ENCODE measurements around the gene UNC119B.
"Not testable (repeated sequence)": the region's sequence is repeated elsewhere in the genome, so short reads cannot be mapped to it uniquely, and the experiment has no call there.

UNC119B gene

DNA sequence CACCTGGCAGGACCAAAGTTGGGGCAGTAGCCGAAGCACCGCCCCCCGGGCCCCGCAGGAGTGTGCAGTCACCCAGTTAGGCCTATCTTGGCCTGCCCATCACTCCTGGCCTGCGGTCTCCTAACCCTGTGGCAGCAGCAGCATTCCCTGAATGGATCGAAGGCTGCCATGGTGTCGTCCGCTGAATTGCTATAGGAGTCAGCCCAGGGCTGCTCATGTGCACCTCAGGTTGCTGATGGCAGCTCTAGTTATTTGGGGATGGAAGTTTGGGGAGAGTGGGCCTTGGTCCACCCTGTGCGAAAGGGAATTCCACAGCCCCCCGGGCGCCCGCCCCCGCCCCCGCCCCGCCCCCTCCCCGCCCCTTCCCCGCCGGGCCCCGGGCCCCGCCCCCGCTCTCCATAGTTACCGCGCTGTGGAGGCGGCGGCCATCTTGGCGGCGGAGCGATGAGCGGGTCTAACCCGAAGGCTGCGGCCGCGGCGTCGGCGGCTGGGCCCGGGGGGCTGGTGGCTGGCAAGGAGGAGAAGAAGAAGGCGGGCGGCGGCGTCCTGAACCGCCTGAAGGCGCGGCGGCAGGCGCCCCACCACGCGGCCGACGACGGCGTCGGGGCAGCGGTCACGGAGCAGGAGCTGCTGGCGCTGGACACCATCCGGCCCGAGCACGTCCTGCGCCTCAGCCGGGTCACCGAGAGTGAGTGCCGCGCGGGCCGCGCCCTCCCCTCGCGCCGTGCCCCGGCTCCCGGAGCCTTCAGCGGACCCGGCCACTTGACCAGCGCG lies at the start of gene UNC119B:
Gene UNC119B (plus strand): TSS at position 428 of the 774 bp plus-strand sequence. CDS start 17 bp downstream, at position 445.
- DNase-seq (ENCODE audit: extremely low read depth in 1 of 2, low read depth in 1 of 2) = peak in 1 of 2 donors; percentile 53

DNA sequence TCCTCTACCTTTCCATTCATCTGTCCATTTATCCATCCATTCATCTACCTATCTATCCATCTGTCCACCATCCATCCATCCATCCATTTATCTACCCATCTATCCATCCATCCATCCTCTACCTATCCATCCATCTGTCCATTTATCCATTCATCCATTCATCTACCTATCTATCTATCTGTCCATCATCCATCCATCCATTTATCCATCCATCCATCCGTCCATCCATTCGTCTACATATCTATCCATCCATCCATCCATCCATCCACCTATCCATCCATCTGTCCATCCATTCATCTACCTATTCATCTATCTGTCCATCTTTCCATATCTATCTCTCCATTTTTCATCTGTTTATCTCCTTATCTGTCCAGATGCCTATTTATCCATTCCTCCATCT lies 48.8 kb upstream of the UNC119B start:
- DNase-seq (ENCODE audit: extremely low read depth in 1 of 2, low read depth in 1 of 2) = no peak

DNA sequence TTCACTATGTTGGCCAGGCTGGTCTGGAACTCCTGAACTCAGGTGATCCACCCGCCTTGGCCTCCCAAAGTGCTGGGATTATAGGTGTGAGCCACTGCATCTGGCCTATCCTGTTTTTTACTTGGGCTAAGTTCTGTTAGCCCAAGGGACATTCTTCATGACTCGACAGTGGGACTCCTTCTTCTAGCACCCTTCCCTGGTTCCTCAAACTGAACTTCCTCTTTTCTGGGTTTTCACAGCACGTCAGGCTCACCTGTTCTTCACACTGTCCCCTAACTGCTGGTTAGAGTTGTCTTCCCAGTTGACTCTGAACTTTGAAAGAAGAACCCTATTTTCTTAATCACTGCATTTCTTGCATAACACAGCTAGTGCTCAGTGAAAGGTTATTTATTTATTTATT lies 47.4 kb upstream of the UNC119B start:
- DNase-seq (ENCODE audit: extremely low read depth in 1 of 2, low read depth in 1 of 2) = no peak

DNA sequence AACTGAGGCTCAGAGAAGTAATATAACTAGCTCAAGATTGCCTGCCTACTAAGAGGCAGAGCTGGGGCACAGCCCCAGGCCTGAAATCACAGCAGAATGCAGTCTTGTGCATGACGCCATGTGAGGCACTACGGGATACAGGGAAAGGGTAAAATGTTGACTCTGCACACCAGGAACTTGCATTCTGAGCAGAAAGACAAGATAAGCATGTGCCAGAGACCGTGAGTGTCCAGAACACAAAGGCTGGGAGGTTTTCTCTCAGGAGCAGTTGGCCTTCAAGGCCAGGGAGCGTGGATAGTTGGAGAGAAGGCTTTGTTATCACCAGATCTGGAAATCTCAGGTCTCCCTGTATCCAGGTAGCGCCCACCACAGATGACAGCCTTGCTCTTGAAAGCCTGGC lies 46.5 kb upstream of the UNC119B start:
- no peak for DNase-seq (ENCODE audit: extremely low read depth in 1 of 2, low read depth in 1 of 2)

DNA sequence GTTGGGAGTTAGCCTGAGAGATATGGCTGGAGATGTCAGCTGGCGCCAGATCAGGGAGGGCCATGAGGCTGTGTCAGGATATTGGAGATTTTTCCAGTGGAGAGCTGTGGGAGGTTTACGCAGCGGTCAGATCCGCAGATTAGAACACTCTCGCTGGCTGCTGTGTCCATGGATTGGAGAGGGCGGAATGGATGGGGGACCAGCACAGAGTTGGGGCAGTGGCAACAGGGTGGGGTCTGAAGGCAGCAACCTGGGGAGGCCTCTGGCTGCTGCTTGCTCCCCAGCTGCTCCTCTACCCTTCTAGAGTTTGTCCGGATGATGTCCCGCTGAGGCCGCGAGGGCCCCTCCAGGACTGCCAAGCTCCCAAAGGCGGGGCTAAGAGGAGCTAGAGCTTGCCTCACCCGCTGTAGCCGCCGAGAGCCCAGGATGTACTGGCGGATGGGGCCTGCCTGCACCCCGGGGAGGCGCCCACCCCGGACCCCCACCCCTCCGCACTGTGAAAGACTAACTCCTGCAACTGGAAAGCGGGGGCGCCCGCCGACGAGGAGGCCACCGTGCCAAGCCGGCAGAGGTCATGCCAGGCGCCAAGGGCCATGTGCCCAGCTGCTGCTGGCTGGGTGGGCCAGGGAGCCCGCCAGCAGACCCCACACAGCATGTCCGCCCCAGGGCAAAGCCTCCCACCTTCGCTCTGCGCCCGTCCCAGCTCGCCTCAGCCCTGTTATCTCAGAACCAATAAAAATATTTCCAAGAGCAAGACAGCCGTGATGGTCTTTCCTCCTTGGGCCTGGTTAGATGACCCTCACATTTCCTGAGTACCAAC lies 43.5 kb upstream of the UNC119B start:
- DNase-seq (ENCODE audit: extremely low read depth in 1 of 2, low read depth in 1 of 2) = no peak

DNA sequence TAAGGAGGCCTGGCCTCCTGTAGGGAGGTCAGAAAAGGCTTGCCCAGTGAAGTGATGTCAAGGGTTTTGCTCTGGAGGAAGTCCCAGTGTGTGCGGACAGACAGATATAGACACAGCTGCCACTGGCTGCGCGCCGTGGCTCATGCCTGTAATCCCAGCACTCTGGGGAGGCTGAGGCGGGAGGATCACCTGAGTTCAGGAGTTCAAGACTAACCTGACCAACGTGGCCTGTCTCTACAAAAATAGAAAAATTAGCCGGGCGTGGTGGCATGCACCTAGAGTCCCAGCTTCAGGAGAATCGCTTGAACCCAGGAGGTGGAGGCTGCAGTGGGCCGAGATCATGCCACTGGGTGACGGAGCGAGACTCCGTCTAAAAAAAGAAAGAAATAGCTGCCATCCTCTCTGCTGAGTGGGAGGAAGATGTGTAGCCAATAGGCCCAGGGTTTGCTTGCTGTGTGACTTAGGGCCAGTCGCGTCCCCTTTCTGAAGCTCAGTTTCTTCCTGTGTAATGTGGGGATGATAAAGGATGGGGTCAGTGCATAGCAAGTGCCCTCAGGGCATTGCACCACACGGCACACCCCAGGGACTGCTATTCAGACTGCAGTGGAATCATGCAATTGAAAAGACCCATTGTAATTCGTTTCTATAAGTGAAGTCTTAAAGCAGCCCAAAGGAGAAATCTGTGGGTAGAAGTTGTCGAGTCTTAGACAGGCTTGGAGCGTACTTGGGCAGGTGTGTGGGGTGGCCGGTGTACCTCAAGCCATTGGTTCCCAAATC lies 42.0 kb upstream of the UNC119B start:
- DNase-seq (ENCODE audit: extremely low read depth in 1 of 2, low read depth in 1 of 2) = no peak

DNA sequence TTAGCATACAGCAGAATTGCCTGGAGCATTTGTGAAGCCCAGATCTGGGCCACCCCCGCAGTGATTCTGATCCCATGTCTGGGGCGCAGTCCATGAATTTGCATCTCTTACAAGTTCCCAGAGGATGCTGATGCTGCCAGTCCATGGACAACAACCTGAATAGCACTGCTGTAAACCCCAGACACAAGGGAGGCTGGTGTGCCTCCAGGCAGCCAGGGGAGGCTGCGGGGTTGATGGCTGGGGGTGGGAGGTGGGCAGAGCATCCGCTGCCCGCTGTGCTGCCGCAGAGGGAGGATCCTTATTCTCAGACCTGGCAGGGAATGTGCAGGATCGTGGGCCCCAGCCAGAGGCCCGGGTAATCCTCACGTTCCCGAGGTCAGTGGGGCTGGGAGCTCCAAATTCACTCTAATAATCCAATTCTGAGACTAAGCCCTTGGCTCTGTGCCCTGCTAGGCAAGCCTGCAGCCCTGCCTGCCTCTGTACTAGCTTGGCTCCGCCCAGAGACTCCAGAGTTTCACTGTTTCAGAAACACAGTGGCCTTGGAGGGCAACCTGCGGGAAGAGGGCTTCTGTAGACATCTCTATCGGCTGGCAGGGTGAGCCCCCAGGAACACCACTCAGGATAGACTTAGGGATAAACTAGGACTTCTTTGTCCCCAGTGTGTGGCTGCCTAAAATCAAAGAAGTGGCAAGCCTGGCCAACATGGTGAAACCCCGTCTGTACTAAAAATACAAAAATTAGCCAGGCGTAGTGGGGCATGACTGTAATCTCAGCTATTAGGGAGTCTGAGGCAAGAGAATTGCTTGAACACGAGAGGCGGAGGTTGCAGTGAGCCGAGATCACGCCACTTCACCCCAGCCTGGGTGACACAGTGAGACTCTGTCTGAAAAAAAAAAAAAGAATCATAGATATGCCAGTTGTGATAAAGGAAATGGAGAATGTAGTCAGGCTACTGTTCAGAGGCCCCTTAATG lies 41.1 kb upstream of the UNC119B start:
- DNase-seq (ENCODE audit: extremely low read depth in 1 of 2, low read depth in 1 of 2) = no peak

DNA sequence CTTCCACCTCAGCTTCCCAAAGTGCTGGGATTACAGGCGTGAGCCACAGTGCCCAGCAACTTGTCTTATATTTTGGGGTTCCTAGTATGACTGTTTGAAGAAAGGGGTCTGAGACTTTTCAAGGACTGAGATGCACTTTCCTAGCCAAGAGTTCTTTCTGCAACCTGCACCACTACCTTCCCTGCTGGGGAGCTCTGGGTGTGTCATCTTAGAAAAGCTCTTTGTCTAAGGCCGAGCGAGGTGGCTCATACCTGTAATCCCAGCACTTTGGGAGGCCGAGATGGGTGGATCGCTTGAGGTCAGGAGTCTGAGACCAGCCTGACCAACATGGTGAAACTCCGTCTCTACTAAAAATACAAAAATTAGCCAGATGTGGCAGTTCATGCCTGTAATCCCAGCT lies 40.0 kb upstream of the UNC119B start:
- not testable (repeated sequence) for DNase-seq (ENCODE audit: extremely low read depth in 1 of 2, low read depth in 1 of 2)

DNA sequence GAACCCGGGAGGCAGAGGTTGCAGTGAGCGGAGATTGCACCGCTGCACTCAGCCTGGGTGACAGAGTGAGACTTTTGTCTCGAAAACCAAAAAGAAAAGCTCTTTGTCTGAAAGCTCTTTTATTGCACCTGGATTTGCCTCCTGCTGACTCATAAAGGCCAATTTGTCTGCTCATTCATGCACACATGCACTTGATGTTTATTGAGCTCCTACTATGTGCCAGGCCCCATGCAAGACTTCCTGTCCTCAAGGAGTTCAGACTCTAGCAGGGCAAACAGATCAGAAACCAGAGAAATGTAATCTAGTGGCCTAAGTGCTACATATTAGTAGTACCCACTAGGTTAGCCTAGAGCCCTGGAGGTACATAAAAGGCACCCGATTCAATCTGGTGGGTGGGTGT lies 39.6 kb upstream of the UNC119B start:
- no peak for DNase-seq (ENCODE audit: extremely low read depth in 1 of 2, low read depth in 1 of 2)

DNA sequence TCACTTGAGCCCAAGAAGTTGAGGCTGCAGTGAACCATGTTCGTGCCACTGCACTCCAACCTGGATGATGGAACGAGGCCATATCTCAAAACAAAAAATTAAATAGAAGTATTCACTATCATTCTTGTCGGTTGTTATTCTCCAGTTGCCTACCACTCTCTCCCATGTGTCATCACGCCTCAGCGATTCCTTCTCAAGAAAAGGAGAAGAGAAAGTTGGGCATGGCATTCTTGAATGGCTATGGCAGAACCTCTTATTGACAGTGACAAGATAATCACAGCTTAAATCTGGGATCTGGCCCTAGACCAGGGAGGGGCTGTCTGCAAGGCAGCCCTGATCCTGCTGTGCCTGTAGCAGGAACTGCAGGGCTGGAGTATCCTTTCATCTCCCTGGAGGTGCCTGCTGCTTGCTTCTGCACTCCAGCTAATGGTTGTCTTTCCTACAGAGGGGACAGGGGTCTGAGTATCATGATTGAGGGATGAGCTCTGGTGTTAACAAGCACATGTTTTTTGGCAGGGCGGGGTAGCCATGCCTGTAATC lies 36.1 kb upstream of the UNC119B start:
- no peak for DNase-seq (ENCODE audit: extremely low read depth in 1 of 2, low read depth in 1 of 2)

DNA sequence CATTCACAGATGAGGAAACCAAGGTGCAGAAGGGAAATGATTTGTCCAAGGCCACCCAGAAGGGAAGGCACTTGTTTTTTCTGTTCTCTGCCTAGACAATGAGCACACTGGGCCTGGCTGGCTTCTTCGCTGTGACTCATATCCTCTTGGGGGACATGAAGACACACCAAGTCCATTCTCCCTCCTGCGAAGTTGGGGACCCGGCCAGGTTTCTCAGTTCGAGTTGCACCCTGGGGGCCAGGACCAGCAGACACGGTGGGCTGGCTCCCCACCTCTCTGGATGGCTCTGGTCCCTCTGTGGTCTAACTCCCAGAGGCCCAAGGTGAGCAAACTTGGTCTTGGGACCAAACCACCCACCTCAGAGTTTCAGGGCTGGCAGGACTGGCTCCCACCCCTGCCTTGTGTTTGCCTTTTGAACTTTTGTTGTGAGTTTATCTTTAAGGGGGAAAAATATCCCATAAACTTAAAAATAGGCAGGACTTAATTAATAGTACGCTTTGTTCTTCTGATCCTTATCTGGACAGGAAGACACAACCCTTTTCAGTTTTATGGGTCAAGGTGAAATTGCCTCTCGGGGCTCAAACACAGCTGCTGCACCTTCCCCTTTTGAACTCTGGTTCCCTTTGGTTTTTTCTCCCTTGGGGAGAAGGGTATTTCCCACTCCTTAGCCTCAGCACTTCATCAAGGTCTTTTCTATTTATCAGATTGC lies 32.3 kb upstream of the UNC119B start:
- peak in 1 of 2 donors; percentile 15 for DNase-seq (ENCODE audit: extremely low read depth in 1 of 2, low read depth in 1 of 2)

DNA sequence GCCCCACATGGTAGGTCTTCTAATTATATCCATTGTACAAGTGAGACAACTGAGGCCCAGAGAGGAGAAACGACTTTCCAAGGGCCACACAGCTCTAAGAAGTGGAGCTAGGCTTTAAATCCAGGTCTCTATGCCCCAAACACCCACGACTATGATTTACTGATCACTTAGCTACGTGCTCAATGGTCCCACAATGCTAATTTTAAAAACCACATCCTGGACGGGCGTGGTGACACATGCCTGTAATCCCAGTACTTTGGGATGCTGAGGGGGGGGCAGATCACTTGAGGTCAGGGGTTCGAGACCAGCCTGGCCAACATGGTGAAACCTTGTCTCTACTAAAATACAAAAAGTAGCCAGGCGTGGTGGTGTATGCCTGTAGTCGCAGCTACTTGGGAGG lies 31.7 kb upstream of the UNC119B start:
- peak in 1 of 2 donors; percentile 7 for DNase-seq (ENCODE audit: extremely low read depth in 1 of 2, low read depth in 1 of 2)

DNA sequence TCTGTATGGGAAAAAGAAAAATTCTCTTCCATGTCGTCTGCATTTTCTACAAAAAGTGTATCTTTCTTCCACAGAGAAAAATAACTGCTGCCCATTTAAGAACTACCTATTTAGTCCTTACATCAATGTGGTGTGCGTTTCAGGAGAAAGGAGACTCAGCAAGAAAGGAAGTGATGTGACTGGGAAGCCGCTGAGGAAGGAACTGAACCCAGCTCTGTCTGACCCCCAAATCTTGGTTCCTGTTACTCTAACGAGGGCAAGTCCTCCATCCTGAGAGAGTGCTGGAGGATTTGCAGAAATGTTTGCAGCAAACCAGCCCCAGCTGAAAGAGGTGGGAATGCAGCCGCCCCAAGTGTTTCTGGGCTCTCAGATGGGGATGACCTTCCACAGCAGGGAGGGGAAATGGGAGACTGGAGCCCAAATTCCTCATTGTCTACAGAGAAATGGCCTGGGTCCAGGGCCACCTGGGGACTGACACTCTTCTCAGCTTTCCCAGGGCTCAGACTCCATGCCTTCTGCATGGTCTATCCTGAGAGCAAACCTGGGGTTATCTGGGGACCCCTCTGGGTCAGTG lies 30.0 kb upstream of the UNC119B start:
- DNase-seq (ENCODE audit: extremely low read depth in 1 of 2, low read depth in 1 of 2) = no peak

DNA sequence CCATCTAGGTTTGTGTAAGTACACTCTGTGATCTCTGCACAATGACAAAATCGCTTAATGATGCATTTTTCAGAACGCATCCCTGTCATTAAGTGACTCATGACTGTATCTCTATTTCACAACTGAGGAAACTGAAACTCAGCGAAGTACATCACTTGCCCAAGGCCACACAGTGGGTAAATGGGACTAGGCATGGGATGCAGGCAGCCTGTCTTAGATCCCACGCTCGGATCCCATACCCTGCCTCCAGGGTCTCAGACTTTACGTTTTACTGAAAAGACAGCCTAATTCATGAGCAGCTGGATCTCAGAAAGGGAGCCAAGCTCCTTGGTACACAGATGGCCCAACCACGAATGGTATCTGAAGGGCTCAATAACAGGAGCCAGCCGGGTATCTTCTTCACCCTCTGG lies 25.7 kb upstream of the UNC119B start:
- DNase-seq (ENCODE audit: extremely low read depth in 1 of 2, low read depth in 1 of 2) = no peak

DNA sequence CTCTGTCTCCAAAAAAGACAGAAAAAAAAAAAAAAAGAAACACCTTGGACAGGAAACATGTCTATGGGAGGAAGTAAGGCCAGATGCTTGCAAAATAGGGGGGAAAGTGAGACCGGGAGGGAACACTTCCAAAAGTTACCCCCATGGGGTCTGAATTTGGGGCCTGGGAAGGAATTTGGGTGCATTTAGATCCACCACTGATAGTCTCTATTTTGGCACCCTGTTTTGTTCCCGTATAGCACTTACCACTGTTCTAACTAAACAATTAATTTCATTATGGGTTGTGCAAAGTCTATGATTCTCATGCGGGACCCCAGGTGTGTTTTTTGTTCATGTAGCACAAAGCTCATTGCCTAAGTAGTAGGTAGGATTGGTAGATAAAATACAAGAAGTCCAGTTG lies 24.7 kb upstream of the UNC119B start:
- DNase-seq (ENCODE audit: extremely low read depth in 1 of 2, low read depth in 1 of 2) = no peak

DNA sequence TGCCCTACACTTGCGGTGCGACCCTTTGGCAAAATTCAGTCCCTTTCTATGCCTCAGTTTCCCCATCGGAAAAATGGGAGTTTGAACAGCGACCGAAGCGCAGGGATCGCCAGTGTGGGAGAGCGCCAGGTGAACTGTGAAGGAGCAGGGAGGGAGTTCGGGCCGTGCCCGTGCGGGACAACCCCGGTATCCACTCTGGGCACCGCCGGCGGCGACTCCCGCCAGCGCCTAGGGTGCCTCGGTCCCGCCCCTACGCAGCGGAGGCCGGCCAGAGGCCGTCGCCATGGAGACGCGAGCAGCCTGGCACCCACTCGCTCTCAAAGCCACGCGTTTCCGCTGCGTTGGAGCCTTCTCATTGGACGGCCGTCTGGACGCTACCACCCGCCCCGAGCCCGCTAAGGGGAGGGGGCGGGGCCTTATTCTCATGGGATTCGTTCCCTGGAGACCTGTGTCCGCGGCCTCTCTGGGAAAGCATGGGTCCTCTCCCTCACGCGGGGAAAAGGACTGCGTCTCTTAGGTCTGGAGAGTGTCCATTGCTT lies 24.0 kb upstream of the UNC119B start:
- peak; percentile 94 to 96 for DNase-seq (ENCODE audit: extremely low read depth in 1 of 2, low read depth in 1 of 2)

DNA sequence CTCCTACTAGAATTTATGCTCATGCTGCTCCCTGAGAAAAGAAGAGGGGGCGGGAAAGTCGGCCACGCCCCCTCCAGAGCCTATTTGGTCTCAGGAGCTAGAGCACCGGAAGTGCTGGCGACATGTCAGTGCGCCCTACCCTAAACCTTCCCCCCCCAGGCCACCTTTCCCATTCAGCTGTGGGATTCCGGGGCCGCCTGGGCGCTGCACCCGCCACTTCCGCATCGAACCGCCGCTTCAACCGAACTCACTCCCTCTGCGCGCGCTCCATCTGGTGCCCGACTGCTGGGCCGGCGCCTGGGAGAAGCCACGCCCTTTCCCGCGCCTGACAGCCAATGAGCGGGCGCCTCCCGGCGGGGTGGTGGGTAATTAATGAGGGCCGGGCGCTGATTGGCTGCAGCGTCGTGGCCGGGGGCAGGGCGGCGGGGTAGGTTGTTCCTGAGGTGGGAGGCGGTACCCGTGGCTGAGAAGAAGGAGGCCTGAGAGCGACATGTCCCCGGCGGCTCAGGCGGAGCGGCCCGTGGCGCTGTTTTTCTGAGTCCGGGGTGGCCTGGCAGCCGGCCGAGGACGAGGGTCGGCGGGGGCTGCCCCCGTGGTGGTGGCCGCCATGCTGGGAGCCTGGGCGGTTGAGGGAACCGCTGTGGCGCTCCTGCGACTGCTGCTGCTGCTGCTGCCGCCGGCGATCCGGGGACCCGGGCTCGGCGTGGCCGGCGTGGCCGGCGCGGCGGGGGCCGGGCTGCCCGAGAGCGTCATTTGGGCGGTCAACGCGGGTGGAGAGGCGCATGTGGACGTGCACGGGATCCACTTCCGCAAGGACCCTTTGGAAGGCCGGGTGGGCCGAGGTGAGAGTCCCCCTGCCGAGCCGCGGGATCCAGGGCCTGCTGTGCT lies 23.3 kb upstream of the UNC119B start, which contains the start of gene MLEC:
Gene MLEC (plus strand): TSS at position 460 of the 888 bp plus-strand sequence. CDS start 148 bp downstream, at position 608.
- DNase-seq (ENCODE audit: extremely low read depth in 1 of 2, low read depth in 1 of 2) = peak; percentile 97 to 98

Data from stimulated activated CD8-positive, alpha-beta memory T cell treated with anti-CD3 and anti-CD28 coated beads, Interleukin-7, amount 100 ng/mL, for 48 hours (primary cell).